Testis (tissue), 3 donors: Measurements from ENCODE around the gene UBASH3B. TPM values are rescaled to one million over a fixed set of nuclear protein-coding genes. Genes with fewer than 3 reads are reported as not detected.

Experiments used
- DNase-seq: peaks from one replicate; pipeline ENCODE4 v3.0.0-alpha.2; 2019
- H3K27ac ChIP-seq, 2 donors: fragments of 200-600 bp; sonication (generic); one replicate each; pipeline ENCODE4 v1.5.1; 2019
- H3K27me3 ChIP-seq: fragments of 200-600 bp; sonication (generic); one replicate; pipeline ENCODE4 v1.5.1; 2019
- H3K36me3 ChIP-seq: fragments of 200-600 bp; sonication (generic); one replicate; pipeline ENCODE4 v1.5.1; 2017; ENCODE audit warnings: low read depth; ENCODE audit errors: missing control alignments
- H3K4me1 ChIP-seq: fragments of 200-600 bp; sonication (generic); one replicate; pipeline ENCODE4 v1.5.1; 2019
- H3K4me3 ChIP-seq, 2 donors: fragments of 200-600 bp; sonication (generic); one replicate each; pipeline ENCODE4 v1.5.1; 2017 to 2019
- H3K9me3 ChIP-seq: fragments of 200-600 bp; sonication (generic); one replicate; pipeline ENCODE4 v1.5.1; 2017
- CTCF ChIP-seq, 3 experiments: fragments of 450-650 bp in 2 of 3; fragments of 200-600 bp in 1 of 3; sonication (generic) in 1 of 3; IDR thresholded peaks; one replicate each; pipeline ENCODE4 v1.5.1; 2016 to 2019; ENCODE audit warnings: antibody characterized with exemption in 3 of 3, mild to moderate bottlenecking in 2 of 3, moderate library complexity in 1 of 3
- POLR2A ChIP-seq: fragments of 450-650 bp; IDR thresholded peaks from one replicate; pipeline ENCODE4 v1.6.1; 2017; ENCODE audit warnings: antibody characterized with exemption, mild to moderate bottlenecking, moderate library complexity
- WGBS, 2 donors: methylation state at CpG; one replicate each; pipeline ENCODE4 v1.1.5; 2018; 5-methylcytosine and 5-hydroxymethylcytosine counted together
- intact Hi-C: fragments of 100-400 bp; cut with DNase I; formaldehyde crosslinking; loops from one replicate; pipeline ENCODE4 v1.15.1; 2023; ENCODE audit warnings: low total_unique reads
- polyA plus RNA-seq: library from polyadenylated mRNA; stranded (reverse); fragments of 350-450 nt; fragmentation: Illumina TruSeq; extraction: RNeasy Lipid Tissue Mini Kit (QIAGEN cat#74804); gene quantifications from one replicate; pipeline ENCODE4 v1.2.3, GENCODE V29; 2014; ENCODE audit warnings: low read depth, low replicate concordance; ENCODE audit not compliant: insufficient read depth
- total RNA-seq, 2 donors: library from RNA; depleted of rRNA; stranded (reverse); fragments of >200 nt; gene quantifications; one replicate each; pipeline ENCODE4 v1.2.3, GENCODE V29; 2016

The UBASH3B gene
- total and polyA plus RNA-seq, 3 donors from 2014 or later = 3.9 to 20.4 (median 14.6) TPM

GRCh38 chr11:122758339-122758738 is 102.8 kb downstream of the UBASH3B start:
- Histone ChIP-seq H3K9me3 (no peaks in the 10 kb centered on the region), H3K4me3 (no peak overlapping the region), H3K27me3 (no peaks in the 10 kb centered on the region), H3K36me3 (no peaks in the 10 kb centered on the region), H3K4me1 (peaks cover 16% of the 10 kb centered on the region), H3K27ac (no peak overlapping the region)
- intact Hi-C loops = no loop called here
- TF ChIP-seq POLR2A (no peak), CTCF (IDR thresholded peaks at IDR 0.05) (no peak)
- 78 to 80% methylated on average over 4 to 8 of the region's 8 CpGs for WGBS, 2 donors
- no peak for DNase-seq

- no peak overlapping the region for H3K27ac ChIP-seq
- no peak for DNase-seq
- no peaks in the 10 kb centered on the region for H3K9me3 ChIP-seq
- intact Hi-C loops = no loop called here
- H3K36me3 ChIP-seq = no peaks in the 10 kb centered on the region
- H3K4me3 ChIP-seq = no peak overlapping the region
- TF ChIP-seq POLR2A (no peak), CTCF (IDR thresholded peaks at IDR 0.05) (no peak)
- 67 to 85% methylated on average over 5 of the region's 5 CpGs for WGBS, 2 donors
- H3K27me3 ChIP-seq = no peaks in the 10 kb centered on the region
- H3K4me1 ChIP-seq = peaks cover 16% of the 10 kb centered on the region
Measured at GRCh38 chr11:122758974-122759373, 103.5 kb downstream of the UBASH3B start.

- TF ChIP-seq POLR2A (no peak), CTCF (IDR thresholded peaks at IDR 0.05) (no peak)
- Histone ChIP-seq H3K36me3 (no peaks in the 10 kb centered on the region), H3K9me3 (no peaks in the 10 kb centered on the region), H3K4me3 (no peak overlapping the region), H3K27ac (no peak overlapping the region), H3K4me1 (no peaks in the 10 kb centered on the region), H3K27me3 (no peaks in the 10 kb centered on the region)
- intact Hi-C loops = no loop called here
- WGBS, 2 donors = 54 to 81% methylated on average over 2 of the region's 2 CpGs
- DNase-seq = no peak
Measured at GRCh38 chr11:122763108-122763507, 107.6 kb downstream of the UBASH3B start.

- Histone ChIP-seq H3K27ac (no peak overlapping the region), H3K4me1 (no peaks in the 10 kb centered on the region), H3K27me3 (no peaks in the 10 kb centered on the region), H3K36me3 (no peaks in the 10 kb centered on the region), H3K4me3 (no peak overlapping the region), H3K9me3 (no peaks in the 10 kb centered on the region)
- TF ChIP-seq CTCF (IDR thresholded peaks at IDR 0.05) (no peak), POLR2A (no peak)
- 85 to 93% methylated on average over 7 of the region's 7 CpGs for WGBS, 2 donors
- DNase-seq = no peak
- intact Hi-C loops = no loop called here
Measured at GRCh38 chr11:122764371-122765090, 109.0 kb downstream of the UBASH3B start.

- H3K9me3 ChIP-seq = no peaks in the 10 kb centered on the region
- WGBS, 2 donors = 84 to 88% methylated on average over 4 of the region's 4 CpGs
- no peaks in the 10 kb centered on the region for H3K4me1 ChIP-seq
- DNase-seq = no peak
- H3K36me3 ChIP-seq = no peaks in the 10 kb centered on the region
- H3K27ac ChIP-seq = no peak overlapping the region
- intact Hi-C loops = no loop called here
- TF ChIP-seq CTCF (IDR thresholded peaks at IDR 0.05) = no peak
- no peak for TF ChIP-seq POLR2A
- H3K27me3 ChIP-seq = no peaks in the 10 kb centered on the region
- no peak overlapping the region for H3K4me3 ChIP-seq
Measured at GRCh38 chr11:122765487-122766131, 110.1 kb downstream of the UBASH3B start.
